Neural progenitor cell (in vitro differentiated cells): Measurements from ENCODE around the gene ZNF112. TPM values are rescaled to one million over a fixed set of nuclear protein-coding genes. Genes with fewer than 3 reads are reported as not detected.
"Not testable (repeated sequence)": the region's sequence is repeated elsewhere in the genome, so short reads cannot be mapped to it uniquely, and the experiment has no call there.

Experiments
- DNase-seq: peaks from one replicate; pipeline ENCODE4 v3.0.0-alpha.2; 2016; ENCODE audit warnings: low spot score
- H2AFZ ChIP-seq: fragments of 200-600 bp; sonication (generic); replicated peaks from 2 replicates; pipeline ENCODE4 v1.6.1; 2016; ENCODE audit warnings: antibody characterized with exemption
- H3F3A ChIP-seq: fragments of 200-600 bp; sonication (generic); 2 replicates; pipeline ENCODE4 v1.6.1; 2016; ENCODE audit warnings: antibody characterized with exemption, low read depth
- H3K27ac ChIP-seq: fragments of 200-600 bp; sonication (generic); 2 replicates; pipeline ENCODE4 v1.5.1; 2016; ENCODE audit warnings: mild to moderate bottlenecking
- H3K27me3 ChIP-seq: fragments of 200-600 bp; sonication (generic); 2 replicates; pipeline ENCODE4 v1.6.1; 2016; ENCODE audit warnings: mild to moderate bottlenecking, moderate library complexity
- H3K36me3 ChIP-seq: fragments of 200-600 bp; sonication (generic); 2 replicates; pipeline ENCODE4 v1.5.1; 2016
- H3K4me1 ChIP-seq: fragments of 200-600 bp; sonication (generic); 2 replicates; pipeline ENCODE4 v1.6.1; 2016; ENCODE audit warnings: mixed run types
- H3K4me2 ChIP-seq: fragments of 200-600 bp; sonication (generic); 2 replicates; pipeline ENCODE4 v1.6.1; 2016
- H3K4me3 ChIP-seq: fragments of 200-600 bp; sonication (generic); 2 replicates; pipeline ENCODE4 v1.5.1; 2016
- H3K79me2 ChIP-seq: fragments of 200-600 bp; sonication (generic); 2 replicates; pipeline ENCODE4 v1.6.1; 2016; ENCODE audit warnings: low read depth
- H3K9ac ChIP-seq: fragments of 200-600 bp; sonication (generic); 2 replicates; pipeline ENCODE4 v1.6.1; 2016
- H3K9me3 ChIP-seq: fragments of 200-600 bp; sonication (generic); 2 replicates; pipeline ENCODE4 v1.5.1; 2016; ENCODE audit warnings: low read depth
- H4K20me1 ChIP-seq: fragments of 200-600 bp; sonication (generic); 2 replicates; pipeline ENCODE4 v1.6.1; 2016; ENCODE audit warnings: low read depth
- H3K27ac Mint-ChIP-seq: 3 replicates; pipeline ENCODE4 v1.8.0; 2021; ENCODE audit warnings: mixed read lengths
- H3K27me3 Mint-ChIP-seq: 2 replicates; pipeline ENCODE4 v1.8.0; 2022; ENCODE audit warnings: low read depth, mild to moderate bottlenecking, inconsistent platforms, moderate library complexity, mixed read lengths; ENCODE audit not compliant: insufficient read depth
- H3K36me3 Mint-ChIP-seq: 3 replicates; pipeline ENCODE4 v1.8.0; 2021; ENCODE audit warnings: mixed read lengths
- H3K4me1 Mint-ChIP-seq: 3 replicates; pipeline ENCODE4 v1.8.0; 2021; ENCODE audit warnings: mixed read lengths
- H3K4me3 Mint-ChIP-seq: 3 replicates; pipeline ENCODE4 v1.8.0; 2021; ENCODE audit warnings: mild to moderate bottlenecking, moderate library complexity, mixed read lengths
- H3K9me3 Mint-ChIP-seq: 3 replicates; pipeline ENCODE4 v1.8.0; 2020; ENCODE audit warnings: mixed read lengths
- EZH2 ChIP-seq: fragments of 200-600 bp; sonication (generic); IDR thresholded peaks from 2 replicates; pipeline ENCODE4 v1.6.1; 2017; ENCODE audit warnings: antibody characterized with exemption, mild to moderate bottlenecking, moderate library complexity
- EZH2phosphoT487 ChIP-seq: fragments of 200-600 bp; sonication (generic); IDR thresholded peaks from 2 replicates; pipeline ENCODE4 v1.6.1; 2017; ENCODE audit warnings: antibody characterized with exemption
- total RNA-seq: library from RNA; depleted of rRNA; stranded (reverse); fragments of >200 nt; gene quantifications from 2 replicates; pipeline ENCODE4 v1.2.3, GENCODE V29; 2015; ENCODE audit warnings: low replicate concordance
- TF ChIP-seq, protein P1 (sequence below): fragments of 200-600 bp; sonication (generic); IDR thresholded peaks from 2 replicates; pipeline ENCODE4 v1.5.1; 2017; ENCODE audit warnings: antibody characterized with exemption, mild to moderate bottlenecking

Gene ZNF112
- total RNA-seq, 1 donor from 2014 or later: 18.2 TPM

DNA sequence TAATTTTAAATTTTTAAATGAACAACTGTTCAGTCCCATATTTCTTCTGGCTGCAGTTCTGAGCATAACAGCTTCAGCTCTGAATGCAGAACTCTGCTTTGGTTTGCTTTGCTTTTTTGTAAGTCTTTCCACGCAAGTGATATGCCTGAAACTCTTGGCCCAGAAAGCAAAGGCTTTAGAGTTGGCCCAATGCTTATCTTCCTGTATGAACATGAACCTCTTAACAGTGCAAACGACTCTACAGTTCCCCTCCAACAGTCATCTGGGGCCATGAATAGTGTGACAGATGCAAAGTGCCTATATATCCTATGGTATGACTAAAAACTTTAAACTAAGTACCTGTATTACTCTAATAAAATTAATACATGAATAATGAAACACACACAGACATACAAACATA, 14.7 kb downstream of the ZNF112 start:
- peaks cover 14% of the 10 kb centered on the region for H3K36me3 ChIP-seq
- H3F3A ChIP-seq: no peaks in the 10 kb centered on the region
- H3K9me3 ChIP-seq: peaks cover 9% of the 10 kb centered on the region
- Mint-ChIP-seq H3K36me3 (peaks cover 57% of the 10 kb centered on the region), H3K4me3 (no peak overlapping the region), H3K4me1 (peaks cover 9% of the 10 kb centered on the region), H3K27ac (no peak overlapping the region), H3K9me3 (peaks cover 65% of the 10 kb centered on the region), H3K27me3 (no peaks in the 10 kb centered on the region)
- TF ChIP-seq EZH2phosphoT487: no peak
- no peak for TF ChIP-seq EZH2
- TF ChIP-seq, protein P1, sequence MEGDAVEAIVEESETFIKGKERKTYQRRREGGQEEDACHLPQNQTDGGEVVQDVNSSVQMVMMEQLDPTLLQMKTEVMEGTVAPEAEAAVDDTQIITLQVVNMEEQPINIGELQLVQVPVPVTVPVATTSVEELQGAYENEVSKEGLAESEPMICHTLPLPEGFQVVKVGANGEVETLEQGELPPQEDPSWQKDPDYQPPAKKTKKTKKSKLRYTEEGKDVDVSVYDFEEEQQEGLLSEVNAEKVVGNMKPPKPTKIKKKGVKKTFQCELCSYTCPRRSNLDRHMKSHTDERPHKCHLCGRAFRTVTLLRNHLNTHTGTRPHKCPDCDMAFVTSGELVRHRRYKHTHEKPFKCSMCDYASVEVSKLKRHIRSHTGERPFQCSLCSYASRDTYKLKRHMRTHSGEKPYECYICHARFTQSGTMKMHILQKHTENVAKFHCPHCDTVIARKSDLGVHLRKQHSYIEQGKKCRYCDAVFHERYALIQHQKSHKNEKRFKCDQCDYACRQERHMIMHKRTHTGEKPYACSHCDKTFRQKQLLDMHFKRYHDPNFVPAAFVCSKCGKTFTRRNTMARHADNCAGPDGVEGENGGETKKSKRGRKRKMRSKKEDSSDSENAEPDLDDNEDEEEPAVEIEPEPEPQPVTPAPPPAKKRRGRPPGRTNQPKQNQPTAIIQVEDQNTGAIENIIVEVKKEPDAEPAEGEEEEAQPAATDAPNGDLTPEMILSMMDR: no peak
- H3K4me2 ChIP-seq: no peak overlapping the region
- no peak overlapping the region for H3K9ac ChIP-seq
- no peaks in the 10 kb centered on the region for H4K20me1 ChIP-seq
- DNase-seq: no peak
- H3K27me3 ChIP-seq: no peaks in the 10 kb centered on the region
- H3K4me1 ChIP-seq: no peaks in the 10 kb centered on the region
- H2AFZ ChIP-seq: no peak overlapping the region
- no peak overlapping the region for H3K4me3 ChIP-seq
- H3K79me2 ChIP-seq: no peaks in the 10 kb centered on the region
- H3K27ac ChIP-seq: no peak overlapping the region

GRCh38 chr19:44334639-44335038, 21.8 kb downstream of the ZNF112 start:
- not testable (repeated sequence) for H3K4me3 Mint-ChIP-seq, DNase-seq, H3K4me1 Mint-ChIP-seq, H3K9ac ChIP-seq, H3K27ac Mint-ChIP-seq, H3K4me3 ChIP-seq, H4K20me1 ChIP-seq, H3K27ac ChIP-seq, H3K79me2 ChIP-seq, H3K27me3 Mint-ChIP-seq, H3K27me3 ChIP-seq, H3K4me2 ChIP-seq, H2AFZ ChIP-seq, H3K4me1 ChIP-seq, H3F3A ChIP-seq
- Histone ChIP-seq H3K9me3 (peaks cover 41% of the 10 kb centered on the region), H3K36me3 (peaks cover 73% of the 10 kb centered on the region)
- Mint-ChIP-seq H3K9me3 (peaks cover 79% of the 10 kb centered on the region), H3K36me3 (peaks cover 86% of the 10 kb centered on the region)

DNA sequence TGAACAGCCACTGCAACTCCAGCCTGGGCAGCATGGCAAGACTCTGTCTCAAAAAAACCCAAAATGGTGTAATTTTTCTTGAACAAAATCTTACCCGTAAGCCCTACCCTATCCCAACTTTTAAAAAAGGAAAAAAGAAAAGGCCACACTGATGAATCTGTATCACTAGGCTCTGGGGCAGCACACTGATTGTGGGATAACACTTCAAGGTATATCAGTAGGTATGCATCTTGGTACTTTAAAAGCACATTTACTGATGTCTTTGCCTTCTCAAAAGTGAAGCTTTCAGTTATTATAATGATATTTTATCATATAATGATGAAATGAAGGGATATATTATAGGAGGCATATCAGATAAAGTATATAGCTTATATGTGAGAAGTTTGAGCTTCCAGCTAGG, 24.3 kb downstream of the ZNF112 start:
- Mint-ChIP-seq H3K27me3 (no peaks in the 10 kb centered on the region), H3K27ac (no peak overlapping the region), H3K9me3 (peaks cover 84% of the 10 kb centered on the region), H3K4me1 (no peaks in the 10 kb centered on the region), H3K36me3 (peaks cover 90% of the 10 kb centered on the region), H3K4me3 (no peak overlapping the region)
- Histone ChIP-seq H4K20me1 (no peaks in the 10 kb centered on the region), H3K4me3 (no peak overlapping the region), H3K9ac (no peak overlapping the region), H2AFZ (no peak overlapping the region), H3K4me1 (no peaks in the 10 kb centered on the region), H3K27me3 (no peaks in the 10 kb centered on the region), H3K9me3 (peaks cover 51% of the 10 kb centered on the region), H3K79me2 (no peaks in the 10 kb centered on the region), H3K27ac (no peak overlapping the region), H3K4me2 (no peak overlapping the region), H3K36me3 (peaks cover 82% of the 10 kb centered on the region), H3F3A (no peaks in the 10 kb centered on the region)
- TF ChIP-seq, protein P1: no peak
- TF ChIP-seq EZH2: no peak
- no peak for TF ChIP-seq EZH2phosphoT487
- DNase-seq: no peak

DNA sequence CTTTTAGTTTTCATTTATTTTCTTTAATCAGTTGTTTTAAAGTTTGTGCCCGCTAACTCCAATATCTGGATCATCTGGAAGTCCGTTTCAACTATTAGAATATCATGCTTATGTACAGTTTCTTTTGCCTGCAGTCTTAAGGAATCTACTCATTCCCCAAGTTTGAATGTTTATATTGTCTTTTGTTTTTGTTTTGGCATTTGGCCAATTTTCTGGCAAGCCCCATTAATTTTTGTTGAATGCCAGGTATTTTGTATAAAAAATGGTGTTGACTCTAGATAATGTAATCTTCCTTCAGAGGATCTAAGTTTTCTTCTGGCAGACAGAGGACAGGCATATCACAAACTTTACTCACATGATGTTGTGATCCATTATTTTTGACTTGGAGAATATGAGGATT, 40.6 kb downstream of the ZNF112 start:
- no peak for TF ChIP-seq EZH2phosphoT487
- TF ChIP-seq, protein P1: no peak
- no peak for TF ChIP-seq EZH2
- no peak overlapping the region for H3K27ac ChIP-seq
- H3K4me1 ChIP-seq: no peaks in the 10 kb centered on the region
- no peaks in the 10 kb centered on the region for H4K20me1 ChIP-seq
- H2AFZ ChIP-seq: no peak overlapping the region
- Mint-ChIP-seq H3K27me3 (peaks cover 3% of the 10 kb centered on the region), H3K9me3 (peaks cover 34% of the 10 kb centered on the region), H3K36me3 (peaks cover 7% of the 10 kb centered on the region), H3K4me3 (no peak overlapping the region), H3K4me1 (no peaks in the 10 kb centered on the region), H3K27ac (no peak overlapping the region)
- DNase-seq: no peak
- H3K9me3 ChIP-seq: peaks cover 17% of the 10 kb centered on the region
- H3K79me2 ChIP-seq: no peaks in the 10 kb centered on the region
- H3F3A ChIP-seq: no peaks in the 10 kb centered on the region
- H3K36me3 ChIP-seq: no peaks in the 10 kb centered on the region
- H3K4me3 ChIP-seq: no peak overlapping the region
- no peaks in the 10 kb centered on the region for H3K27me3 ChIP-seq
- H3K9ac ChIP-seq: no peak overlapping the region
- no peak overlapping the region for H3K4me2 ChIP-seq
